ENCODE data around the gene GKN2.

Gene GKN2

GRCh38 chr2:68940369-68940768 lies 12.3 kb downstream of the GKN2 start:
- TF ChIP-seq CTCF (conservative IDR thresholded peaks at IDR 0.05) = no peak
- no peak overlapping the region for H3K27ac ChIP-seq

DNA sequence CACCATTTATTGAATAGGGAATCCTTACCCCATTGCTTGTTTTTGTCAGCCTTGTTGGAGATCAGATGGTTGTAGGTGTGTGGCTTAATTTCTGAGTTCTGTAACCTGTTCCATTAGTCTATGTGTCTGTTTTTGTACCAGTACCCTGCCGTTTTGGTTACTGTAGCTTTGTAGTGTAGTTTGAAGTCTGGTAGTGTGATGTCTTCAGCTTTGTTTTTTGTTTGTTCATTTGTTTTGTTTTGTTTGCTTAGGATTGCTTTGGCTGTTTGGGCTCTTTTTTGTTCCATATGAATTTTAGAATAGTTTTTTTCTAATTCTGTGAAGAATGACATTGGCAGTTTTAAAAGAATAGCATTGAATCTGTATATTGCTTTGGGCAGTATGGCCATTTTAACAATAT lies 12.7 kb downstream of the GKN2 start:
- H3K27ac ChIP-seq = no peak overlapping the region
- TF ChIP-seq CTCF (conservative IDR thresholded peaks at IDR 0.05) = no peak

DNA sequence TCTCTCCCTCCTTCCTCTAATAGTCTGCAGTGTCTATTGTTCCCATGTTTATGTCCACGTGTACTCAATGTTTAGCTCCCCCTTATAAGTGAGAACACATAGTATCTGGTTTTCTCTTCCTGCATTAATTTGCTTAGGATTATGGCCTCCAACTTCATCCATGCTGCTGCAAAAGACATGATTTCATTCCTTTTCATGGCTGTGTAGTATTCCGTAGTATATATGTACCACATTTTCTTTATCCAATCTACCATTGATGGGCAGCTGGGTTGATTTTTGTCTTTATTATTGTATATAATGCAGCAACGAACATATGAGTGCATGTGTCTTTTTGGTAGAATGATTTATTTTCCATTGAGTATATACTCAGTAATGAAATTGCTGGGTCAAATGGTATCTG lies 13.8 kb downstream of the GKN2 start:
- no peak overlapping the region for H3K27ac ChIP-seq
- no peak for TF ChIP-seq CTCF (conservative IDR thresholded peaks at IDR 0.05)

DNA sequence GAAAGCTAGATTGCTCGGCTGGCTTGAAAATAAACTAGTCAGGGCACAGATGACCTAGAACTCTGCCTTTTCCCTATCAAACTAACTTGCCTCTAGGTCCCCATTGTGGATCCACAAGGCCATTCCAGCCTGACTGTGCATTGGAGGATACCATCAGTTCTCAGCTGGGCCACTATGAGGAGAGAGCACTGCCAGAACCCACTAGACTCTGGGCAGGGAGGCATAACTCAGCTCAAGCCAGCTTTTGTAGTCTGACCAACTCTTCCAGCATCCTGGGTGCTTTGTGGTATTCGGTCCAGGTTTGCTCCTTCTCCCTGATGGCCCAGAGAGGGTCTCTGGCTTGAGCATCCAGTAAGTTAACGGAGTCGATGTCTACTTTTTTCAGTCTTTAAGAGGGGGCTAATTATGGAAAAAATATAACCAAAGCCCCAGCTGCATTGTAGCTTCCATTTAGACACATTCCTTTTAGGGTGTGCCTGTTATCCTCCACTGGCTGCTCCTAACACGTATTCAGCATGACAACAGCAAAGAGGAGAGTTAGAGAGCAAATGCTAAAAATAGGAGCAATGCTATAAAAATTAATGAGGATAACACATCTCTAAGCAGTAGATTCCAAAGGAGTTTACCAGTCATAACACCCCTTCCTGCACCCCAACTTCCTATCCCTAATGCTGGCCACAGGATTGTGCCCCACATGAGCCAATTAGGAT lies 15.2 kb downstream of the GKN2 start:
- no peak overlapping the region for H3K27ac ChIP-seq
- no peak for TF ChIP-seq CTCF (conservative IDR thresholded peaks at IDR 0.05)

- no peak for TF ChIP-seq CTCF (conservative IDR thresholded peaks at IDR 0.05)
- H3K27ac ChIP-seq = no peak overlapping the region
These were observed 15.8 kb downstream of the GKN2 start for GRCh38 chr2:68936889-68937288.

- TF ChIP-seq CTCF (conservative IDR thresholded peaks at IDR 0.05) = no peak
- H3K27ac ChIP-seq = no peak overlapping the region
These were observed 16.3 kb downstream of the GKN2 start for GRCh38 chr2:68936427-68936826.

DNA sequence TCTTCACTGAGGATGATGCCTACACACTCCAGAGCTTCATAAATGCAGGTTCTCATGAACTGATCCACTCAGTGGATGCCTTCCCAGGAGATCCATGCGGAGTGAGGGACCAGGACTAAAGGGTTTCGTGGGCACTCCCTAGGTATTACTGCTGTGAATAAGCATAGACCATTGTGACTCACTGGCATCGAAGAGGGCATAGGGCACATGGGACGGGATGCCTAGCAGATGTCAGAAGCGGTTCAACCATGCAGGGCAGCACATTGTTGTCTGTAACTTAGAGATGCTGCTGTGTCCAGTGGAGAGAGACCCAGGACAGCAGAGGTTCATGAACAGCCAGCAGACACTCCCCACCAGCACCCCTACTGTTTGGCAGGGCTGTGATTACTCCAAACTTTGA lies 17.2 kb downstream of the GKN2 start:
- no peak for TF ChIP-seq CTCF (conservative IDR thresholded peaks at IDR 0.05)
- H3K27ac ChIP-seq = no peak overlapping the region
